HepG2 (cell line): ENCODE measurements around the gene CTCF. TPM values are rescaled to one million over a fixed set of nuclear protein-coding genes. Genes with fewer than 3 reads are reported as not detected.

Experiments used
- FOXK2 ChIP-seq: fragments of 450-650 bp; IDR thresholded peaks from 2 replicates; pipeline ENCODE4 v1.6.1; 2016
- GABPB1 ChIP-seq: IDR thresholded peaks from 2 replicates; pipeline ENCODE4 v1.6.1; 2016; ENCODE audit warnings: mild to moderate bottlenecking, missing genetic modification reagents, moderate library complexity, missing compliant biosample characterization
- HOXA9 ChIP-seq: sonication (generic); formaldehyde crosslinking; IDR thresholded peaks from 2 replicates; pipeline ENCODE4 v1.8.1; 2022; ENCODE audit warnings: missing genetic modification reagents, mild to moderate bottlenecking, moderate library complexity, borderline replicate concordance
- IKZF1 ChIP-seq: fragments of 450-650 bp; IDR thresholded peaks from 2 replicates; pipeline ENCODE4 v1.7.1; 2016
- KAT7 ChIP-seq: IDR thresholded peaks from 2 replicates; pipeline ENCODE4 v1.6.1; 2018; ENCODE audit warnings: borderline replicate concordance, missing compliant biosample characterization
- KDM6A ChIP-seq: IDR thresholded peaks from 2 replicates; pipeline ENCODE4 v1.6.1; 2016; ENCODE audit warnings: low read depth
- KLF6 ChIP-seq: IDR thresholded peaks from 2 replicates; pipeline ENCODE4 v1.8.0; 2016; ENCODE audit warnings: missing biosample characterization, missing genetic modification reagents
- MTF2 ChIP-seq: sonication (generic); formaldehyde crosslinking; IDR thresholded peaks from 2 replicates; pipeline ENCODE4 v1.5.0; 2020; ENCODE audit warnings: missing genetic modification reagents, borderline replicate concordance
- NCOR1 ChIP-seq: fragments of 200-600 bp; sonication (generic); IDR thresholded peaks from 2 replicates; pipeline ENCODE4 v1.7.0; 2017; ENCODE audit warnings: antibody characterized with exemption, low read length, borderline replicate concordance
- POLR2AphosphoS2 ChIP-seq: IDR thresholded peaks from 2 replicates; pipeline ENCODE4 v1.6.1; 2011; ENCODE audit warnings: low read depth, low read length, improper control_type of control experiment
- RFXANK ChIP-seq: IDR thresholded peaks from 2 replicates; pipeline ENCODE4 v1.6.1; 2016
- RXRA ChIP-seq: sonication (generic); formaldehyde crosslinking; IDR thresholded peaks from 2 replicates; pipeline ENCODE4 v1.5.1; 2020; ENCODE audit warnings: missing genetic modification reagents
- SP4 ChIP-seq: sonication (generic); formaldehyde crosslinking; IDR thresholded peaks from 2 replicates; pipeline ENCODE4 v1.8.1; 2023; ENCODE audit warnings: mild to moderate bottlenecking, missing genetic modification reagents
- TCF7L2 ChIP-seq: IDR thresholded peaks from 2 replicates; pipeline ENCODE4 v1.6.1; 2011; ENCODE audit warnings: mild to moderate bottlenecking, low read depth, low read length, moderate library complexity
- ZBTB7B ChIP-seq: sonication (generic); formaldehyde crosslinking; IDR thresholded peaks from 2 replicates; pipeline ENCODE4 v1.4.0; 2020; ENCODE audit warnings: missing genetic modification reagents
- ZNF143 ChIP-seq: sonication (generic); formaldehyde crosslinking; IDR thresholded peaks from 2 replicates; pipeline ENCODE4 v1.4.0; 2020; ENCODE audit warnings: missing genetic modification reagents
- ZNF326 ChIP-seq: sonication (generic); formaldehyde crosslinking; IDR thresholded peaks from 2 replicates; pipeline ENCODE4 v1.4.0; 2020; ENCODE audit warnings: missing genetic modification reagents, borderline replicate concordance
- ZNF33A ChIP-seq: sonication (generic); formaldehyde crosslinking; IDR thresholded peaks from 2 replicates; pipeline ENCODE4 v1.5.1; 2020; ENCODE audit warnings: missing genetic modification reagents, mild to moderate bottlenecking, moderate library complexity, borderline replicate concordance
- ZNF343 ChIP-seq: sonication (generic); formaldehyde crosslinking; IDR thresholded peaks from 2 replicates; pipeline ENCODE4 v1.4.0; 2020; ENCODE audit warnings: mild to moderate bottlenecking, missing genetic modification reagents
- ZNF354B ChIP-seq: sonication (generic); formaldehyde crosslinking; IDR thresholded peaks from 2 replicates; pipeline ENCODE4 v1.8.0; 2022; ENCODE audit warnings: mild to moderate bottlenecking, missing genetic modification reagents
- ZNF788 ChIP-seq: sonication (generic); formaldehyde crosslinking; IDR thresholded peaks from 2 replicates; pipeline ENCODE4 v1.5.0; 2020; ENCODE audit warnings: mild to moderate bottlenecking, missing genetic modification reagents, borderline replicate concordance
- polyA plus RNA-seq, 8 experiments: library from polyadenylated mRNA; depleted of rRNA in 3 of 8; stranded (reverse) in 7 of 8; unstranded in 1 of 8; fragments of >200 nt; fragmentation: Illumina TruSeq in 4 of 8; extraction: Trizol in 4 of 8; gene quantifications; 2 replicates each; pipeline versions ENCODE4 v1.2.1 to v1.2.3, GENCODE V29; 2011 to 2016; ENCODE audit warnings: low read depth in 4 of 8, missing spikeins in 1 of 8, mixed read lengths in 1 of 8; ENCODE audit not compliant: insufficient read depth in 1 of 8
- total RNA-seq, 5 experiments: library from RNA; depleted of rRNA; stranded (reverse); fragments of >200 nt; fragmentation: Illumina TruSeq; extraction: Trizol; gene quantifications; 2 replicates each; pipeline ENCODE4 v1.2.3, GENCODE V29; 2016; ENCODE audit warnings: low read depth in 1 of 5
- TF ChIP-seq, protein P1 (sequence below): sonication (generic); formaldehyde crosslinking; IDR thresholded peaks from 2 replicates; pipeline ENCODE4 v1.4.0; 2020; ENCODE audit warnings: missing genetic modification reagents
- TF ChIP-seq, protein P2 (sequence below): sonication (generic); formaldehyde crosslinking; IDR thresholded peaks from 2 replicates; pipeline ENCODE4 v1.5.0; 2020; ENCODE audit warnings: missing genetic modification reagents, mild to moderate bottlenecking, borderline replicate concordance
- TF ChIP-seq, protein P3 (sequence below): sonication (generic); formaldehyde crosslinking; IDR thresholded peaks from 2 replicates; pipeline ENCODE4 v1.8.1; 2022; ENCODE audit warnings: mild to moderate bottlenecking, missing genetic modification reagents
- TF ChIP-seq, protein P4 (sequence below): sonication (generic); formaldehyde crosslinking; IDR thresholded peaks from 2 replicates; pipeline ENCODE4 v1.4.0; 2020; ENCODE audit warnings: missing genetic modification reagents

The CTCF gene
- total and polyA plus RNA-seq, 2 of the 13 experiments (the other 11 are each of a cell fraction or from before 2014, with no cell fraction given), result 19.5 to 37.5 TPM

DNA sequence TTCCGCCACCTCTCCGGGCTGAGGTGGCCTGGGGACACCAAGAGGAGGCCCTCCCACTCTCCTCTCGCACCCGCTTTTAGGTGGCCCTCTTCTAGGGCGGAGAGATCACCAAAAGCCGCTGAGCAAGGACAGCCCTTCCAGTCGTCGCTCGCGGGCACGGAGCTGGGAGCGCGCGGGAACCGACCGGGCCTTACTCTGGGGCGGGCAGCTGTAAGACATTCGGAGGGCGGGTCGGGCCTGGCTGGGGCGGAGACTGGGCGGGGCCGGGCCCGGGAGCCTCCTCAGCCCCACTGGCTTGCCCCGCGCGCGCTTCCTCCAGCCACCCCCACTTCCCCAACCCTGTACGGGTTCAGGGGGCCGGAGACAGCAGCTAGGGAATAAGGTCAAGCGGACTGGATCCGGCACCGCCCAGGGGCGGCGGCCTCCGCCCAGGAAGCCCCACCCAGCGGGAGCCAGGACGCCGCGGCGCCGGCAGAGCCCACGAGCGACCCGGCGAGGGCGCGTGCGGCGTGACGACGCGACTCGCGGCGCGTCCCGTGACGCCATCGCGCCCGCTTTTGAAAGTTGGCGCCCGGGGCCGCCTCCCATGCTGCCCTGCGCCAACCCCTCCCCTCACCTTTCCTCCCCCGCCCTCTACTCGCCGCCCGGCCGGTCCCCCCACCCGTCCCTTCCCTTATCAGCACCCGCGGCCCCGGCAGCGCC is 351 bp upstream of the CTCF start (continued):
- peak; percentile 36; the same call in 1 of the 2 replicates for TF ChIP-seq ZNF788 (CRISPR knock-in tag)
- TF ChIP-seq NCOR1, result peak; percentile 16; the same call in 1 of the 2 replicates
- peak; percentile 96 for TF ChIP-seq SP4 (CRISPR knock-in tag)
- TF ChIP-seq IKZF1, result no peak
- no peak for TF ChIP-seq HOXA9 (CRISPR knock-in tag)
- TF ChIP-seq POLR2AphosphoS2, result no peak
- TF ChIP-seq ZNF33A, result no peak
- no peak for TF ChIP-seq KDM6A
- TF ChIP-seq, protein P1, sequence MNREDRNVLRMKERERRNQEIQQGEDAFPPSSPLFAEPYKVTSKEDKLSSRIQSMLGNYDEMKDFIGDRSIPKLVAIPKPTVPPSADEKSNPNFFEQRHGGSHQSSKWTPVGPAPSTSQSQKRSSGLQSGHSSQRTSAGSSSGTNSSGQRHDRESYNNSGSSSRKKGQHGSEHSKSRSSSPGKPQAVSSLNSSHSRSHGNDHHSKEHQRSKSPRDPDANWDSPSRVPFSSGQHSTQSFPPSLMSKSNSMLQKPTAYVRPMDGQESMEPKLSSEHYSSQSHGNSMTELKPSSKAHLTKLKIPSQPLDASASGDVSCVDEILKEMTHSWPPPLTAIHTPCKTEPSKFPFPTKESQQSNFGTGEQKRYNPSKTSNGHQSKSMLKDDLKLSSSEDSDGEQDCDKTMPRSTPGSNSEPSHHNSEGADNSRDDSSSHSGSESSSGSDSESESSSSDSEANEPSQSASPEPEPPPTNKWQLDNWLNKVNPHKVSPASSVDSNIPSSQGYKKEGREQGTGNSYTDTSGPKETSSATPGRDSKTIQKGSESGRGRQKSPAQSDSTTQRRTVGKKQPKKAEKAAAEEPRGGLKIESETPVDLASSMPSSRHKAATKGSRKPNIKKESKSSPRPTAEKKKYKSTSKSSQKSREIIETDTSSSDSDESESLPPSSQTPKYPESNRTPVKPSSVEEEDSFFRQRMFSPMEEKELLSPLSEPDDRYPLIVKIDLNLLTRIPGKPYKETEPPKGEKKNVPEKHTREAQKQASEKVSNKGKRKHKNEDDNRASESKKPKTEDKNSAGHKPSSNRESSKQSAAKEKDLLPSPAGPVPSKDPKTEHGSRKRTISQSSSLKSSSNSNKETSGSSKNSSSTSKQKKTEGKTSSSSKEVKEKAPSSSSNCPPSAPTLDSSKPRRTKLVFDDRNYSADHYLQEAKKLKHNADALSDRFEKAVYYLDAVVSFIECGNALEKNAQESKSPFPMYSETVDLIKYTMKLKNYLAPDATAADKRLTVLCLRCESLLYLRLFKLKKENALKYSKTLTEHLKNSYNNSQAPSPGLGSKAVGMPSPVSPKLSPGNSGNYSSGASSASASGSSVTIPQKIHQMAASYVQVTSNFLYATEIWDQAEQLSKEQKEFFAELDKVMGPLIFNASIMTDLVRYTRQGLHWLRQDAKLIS (CRISPR knock-in tag), result peak; percentile 36; the same call in 1 of the 2 replicates
- TF ChIP-seq GABPB1 (CRISPR knock-in tag), result peak; percentile 85
- no peak for TF ChIP-seq TCF7L2
- peak; percentile 89 for TF ChIP-seq RXRA (CRISPR knock-in tag)
- no peak for TF ChIP-seq FOXK2
- TF ChIP-seq ZNF326 (CRISPR knock-in tag), result no peak
- TF ChIP-seq, protein P2, sequence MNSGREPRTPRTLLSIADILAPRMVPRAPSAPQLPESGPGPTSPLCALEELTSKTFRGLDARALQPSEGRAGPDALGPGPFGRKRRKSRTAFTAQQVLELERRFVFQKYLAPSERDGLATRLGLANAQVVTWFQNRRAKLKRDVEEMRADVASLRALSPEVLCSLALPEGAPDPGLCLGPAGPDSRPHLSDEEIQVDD (CRISPR knock-in tag), result no peak
- peak; percentile 81 for TF ChIP-seq ZBTB7B (CRISPR knock-in tag)
- TF ChIP-seq MTF2, result no peak
- TF ChIP-seq RFXANK (CRISPR knock-in tag), result peak; percentile 37; the same call in 1 of the 2 replicates
- TF ChIP-seq KLF6, result no peak
- peak; percentile 79; the same call in 1 of the 2 replicates for TF ChIP-seq KAT7 (CRISPR knock-in tag)
- no peak for TF ChIP-seq ZNF354B (CRISPR knock-in tag)
- TF ChIP-seq, protein P3, sequence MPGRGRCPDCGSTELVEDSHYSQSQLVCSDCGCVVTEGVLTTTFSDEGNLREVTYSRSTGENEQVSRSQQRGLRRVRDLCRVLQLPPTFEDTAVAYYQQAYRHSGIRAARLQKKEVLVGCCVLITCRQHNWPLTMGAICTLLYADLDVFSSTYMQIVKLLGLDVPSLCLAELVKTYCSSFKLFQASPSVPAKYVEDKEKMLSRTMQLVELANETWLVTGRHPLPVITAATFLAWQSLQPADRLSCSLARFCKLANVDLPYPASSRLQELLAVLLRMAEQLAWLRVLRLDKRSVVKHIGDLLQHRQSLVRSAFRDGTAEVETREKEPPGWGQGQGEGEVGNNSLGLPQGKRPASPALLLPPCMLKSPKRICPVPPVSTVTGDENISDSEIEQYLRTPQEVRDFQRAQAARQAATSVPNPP (CRISPR knock-in tag), result peak; percentile 97
- no peak for TF ChIP-seq ZNF343
- TF ChIP-seq, protein P4, sequence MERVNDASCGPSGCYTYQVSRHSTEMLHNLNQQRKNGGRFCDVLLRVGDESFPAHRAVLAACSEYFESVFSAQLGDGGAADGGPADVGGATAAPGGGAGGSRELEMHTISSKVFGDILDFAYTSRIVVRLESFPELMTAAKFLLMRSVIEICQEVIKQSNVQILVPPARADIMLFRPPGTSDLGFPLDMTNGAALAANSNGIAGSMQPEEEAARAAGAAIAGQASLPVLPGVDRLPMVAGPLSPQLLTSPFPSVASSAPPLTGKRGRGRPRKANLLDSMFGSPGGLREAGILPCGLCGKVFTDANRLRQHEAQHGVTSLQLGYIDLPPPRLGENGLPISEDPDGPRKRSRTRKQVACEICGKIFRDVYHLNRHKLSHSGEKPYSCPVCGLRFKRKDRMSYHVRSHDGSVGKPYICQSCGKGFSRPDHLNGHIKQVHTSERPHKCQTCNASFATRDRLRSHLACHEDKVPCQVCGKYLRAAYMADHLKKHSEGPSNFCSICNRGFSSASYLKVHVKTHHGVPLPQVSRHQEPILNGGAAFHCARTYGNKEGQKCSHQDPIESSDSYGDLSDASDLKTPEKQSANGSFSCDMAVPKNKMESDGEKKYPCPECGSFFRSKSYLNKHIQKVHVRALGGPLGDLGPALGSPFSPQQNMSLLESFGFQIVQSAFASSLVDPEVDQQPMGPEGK, result peak; percentile 97
- peak; percentile 89 for TF ChIP-seq ZNF143 (CRISPR knock-in tag)
